GM18909 (cell line): Measurements from ENCODE around the gene PYGB.
"Not testable (repeated sequence)": the region's sequence is repeated elsewhere in the genome, so short reads cannot be mapped to it uniquely, and the experiment has no call there.

ENCODE experiments used
- ATAC-seq: cut with Tn5 transposase; IDR thresholded peaks from one replicate; pipeline ENCODE4 v1.9.1; 2021; ENCODE audit warnings: mild to moderate bottlenecking; ENCODE audit not compliant: unreplicated experiment, poor library complexity

Gene PYGB

DNA sequence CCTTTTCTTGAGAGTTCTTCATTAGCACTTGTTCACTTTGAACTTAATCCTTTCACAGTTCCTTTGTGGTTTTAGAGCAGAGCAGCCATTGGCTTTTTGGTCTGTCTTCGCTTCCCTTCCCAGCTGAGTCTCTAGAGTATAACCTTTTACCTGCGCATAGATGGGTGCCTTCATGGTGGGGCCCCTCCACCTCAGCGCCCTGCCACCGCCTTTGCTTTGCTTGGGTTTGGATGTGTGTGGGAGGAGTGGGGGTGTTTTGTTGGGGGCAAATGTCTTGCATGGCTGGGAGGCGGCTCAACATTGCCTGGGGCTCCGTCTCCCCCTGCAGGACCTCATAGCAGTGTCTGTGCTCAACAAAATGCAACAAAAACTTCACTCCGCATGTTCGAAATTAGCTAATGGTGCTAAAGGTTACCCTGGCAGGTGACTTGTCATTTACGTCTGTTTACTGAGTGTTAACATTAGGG, 11.9 kb downstream of the PYGB start:
- no peak for ATAC-seq

DNA sequence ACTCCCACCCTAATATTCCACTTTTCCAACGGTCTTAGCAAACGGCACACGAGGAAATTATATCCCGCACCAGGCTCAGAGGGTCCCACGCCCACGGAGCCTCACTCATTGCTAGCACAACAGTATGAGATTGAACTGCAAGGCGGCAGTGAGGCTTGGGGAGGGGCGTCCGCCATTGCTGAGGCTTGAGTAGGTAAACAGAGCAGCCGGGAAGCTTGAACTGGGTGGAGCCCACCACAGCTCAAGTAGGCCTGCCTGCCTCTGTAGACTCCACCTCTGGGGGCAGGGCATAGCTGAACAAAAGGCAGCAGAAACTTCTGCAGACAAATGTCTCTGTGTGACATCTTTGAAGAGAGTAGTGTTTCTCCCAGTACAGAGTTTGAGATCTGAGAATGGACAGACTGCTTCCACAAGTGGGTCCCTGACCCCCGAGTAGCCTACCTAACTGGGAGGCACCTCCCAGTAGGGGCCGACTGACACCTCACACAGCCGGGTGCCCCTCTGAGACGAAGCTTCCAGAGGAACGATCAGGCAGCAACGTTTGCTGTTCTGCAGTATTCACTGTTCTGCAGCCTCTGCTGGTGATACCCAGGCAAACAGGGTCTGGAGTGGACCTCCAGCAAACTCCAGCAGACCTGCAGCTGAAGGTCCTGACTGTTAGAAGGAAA, 13.0 kb downstream of the PYGB start:
- ATAC-seq = not testable (repeated sequence)

GRCh38 chr20:25269057-25269832, 21.4 kb downstream of the PYGB start:
- ATAC-seq = no peak

- no peak for ATAC-seq
Measured at GRCh38 chr20:25269833-25270170, 21.9 kb downstream of the PYGB start.

- no peak for ATAC-seq
Measured at GRCh38 chr20:25270829-25271251, 23.0 kb downstream of the PYGB start.

DNA sequence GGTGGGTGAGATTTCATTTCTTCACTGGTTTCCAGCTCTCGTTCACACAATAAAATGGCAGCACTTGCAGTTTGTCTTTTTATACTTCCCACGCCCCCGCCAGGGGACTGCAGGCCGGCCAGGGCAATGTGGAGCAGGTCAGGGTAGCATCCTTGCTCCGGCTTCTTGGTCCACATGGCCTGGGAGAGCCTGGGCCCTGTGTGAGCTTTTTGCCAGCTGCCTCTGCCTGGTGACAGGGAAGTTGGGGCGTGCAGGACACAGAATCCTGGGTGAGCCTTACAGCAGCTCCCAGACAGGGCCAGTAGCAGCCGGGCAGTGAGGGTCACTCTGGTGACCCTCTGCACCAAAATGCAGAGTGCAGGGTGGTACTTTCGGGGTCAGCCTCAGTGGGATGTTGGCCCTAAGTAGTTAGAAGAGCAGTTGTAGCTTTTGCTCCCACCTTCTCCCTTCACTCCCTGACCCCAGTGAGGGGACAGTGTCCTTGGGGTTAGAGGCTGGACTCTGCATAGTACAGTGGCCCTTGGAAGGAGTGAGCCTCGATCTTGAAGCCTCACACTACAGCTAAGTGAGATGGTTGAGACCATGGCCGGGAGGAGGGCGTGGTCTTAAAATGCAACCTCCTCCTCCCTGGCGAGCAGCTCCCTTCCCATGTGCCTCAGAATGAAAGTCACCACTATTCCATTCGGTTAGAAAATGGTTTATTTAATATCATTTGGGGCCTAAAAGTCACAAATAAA, 23.8 kb downstream of the PYGB start:
- no peak for ATAC-seq

GRCh38 chr20:25272223-25273000, 24.5 kb downstream of the PYGB start:
- ATAC-seq = no peak

DNA sequence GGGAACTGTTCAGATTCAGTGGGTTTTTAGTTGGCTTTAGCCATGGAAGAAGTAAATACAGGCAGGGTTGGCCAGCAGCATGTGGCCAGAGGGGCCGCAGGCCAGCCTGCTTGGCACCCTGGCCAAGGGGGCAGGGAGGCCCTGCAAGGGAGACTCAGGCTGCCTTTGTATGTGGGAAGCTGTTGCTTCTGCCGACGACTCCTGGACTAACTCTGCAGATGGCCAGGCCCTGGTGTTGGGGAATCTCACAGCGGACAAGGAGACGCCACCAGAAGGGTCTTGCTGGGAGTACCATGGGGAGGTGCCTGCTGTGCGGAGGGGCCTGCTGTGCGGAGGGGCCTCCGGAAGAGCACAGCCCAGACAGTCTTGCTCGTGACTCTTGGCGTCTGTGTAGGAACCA, 25.2 kb downstream of the PYGB start:
- no peak for ATAC-seq

DNA sequence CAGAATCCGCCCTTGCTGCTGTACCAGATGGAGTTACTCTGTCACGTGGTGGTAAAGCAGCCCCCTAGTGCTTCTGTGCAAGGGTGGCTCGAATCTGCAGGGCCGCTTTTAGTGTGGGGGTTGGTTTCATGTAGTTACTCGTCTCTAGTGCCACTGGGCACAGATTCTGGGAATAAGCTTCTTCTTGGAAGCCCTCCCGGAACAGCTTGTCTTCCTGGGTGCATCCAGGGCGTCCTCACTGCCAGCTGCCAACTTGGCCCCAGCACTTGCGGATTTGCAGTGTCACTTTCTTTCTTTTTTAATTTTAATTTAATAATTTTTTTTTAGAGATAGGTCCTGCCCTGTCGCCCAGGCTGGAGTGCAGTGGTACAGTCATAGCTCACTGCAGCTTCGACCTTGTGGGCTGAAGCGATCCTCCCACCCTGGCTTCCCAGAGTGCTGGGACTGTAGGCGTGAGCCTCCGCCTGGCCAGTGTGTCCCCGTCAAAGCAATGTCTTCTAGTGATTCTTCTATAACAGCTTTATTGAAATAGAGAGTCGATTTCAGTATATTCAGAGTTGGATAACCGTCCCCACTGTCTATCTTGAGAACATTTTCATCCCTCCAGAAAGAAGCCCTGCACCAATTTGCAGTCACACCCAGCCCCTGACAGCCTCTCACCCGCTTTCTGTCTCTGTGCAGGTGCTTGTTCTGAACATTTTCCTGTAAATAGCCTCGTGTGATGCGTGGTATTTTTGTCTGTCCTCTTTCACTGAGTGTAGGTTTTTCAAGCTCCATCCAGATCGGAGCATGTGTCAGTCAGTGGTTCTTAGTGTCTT, 25.9 kb downstream of the PYGB start:
- no peak for ATAC-seq

GRCh38 chr20:25274481-25274880, 26.6 kb downstream of the PYGB start:
- ATAC-seq = no peak

DNA sequence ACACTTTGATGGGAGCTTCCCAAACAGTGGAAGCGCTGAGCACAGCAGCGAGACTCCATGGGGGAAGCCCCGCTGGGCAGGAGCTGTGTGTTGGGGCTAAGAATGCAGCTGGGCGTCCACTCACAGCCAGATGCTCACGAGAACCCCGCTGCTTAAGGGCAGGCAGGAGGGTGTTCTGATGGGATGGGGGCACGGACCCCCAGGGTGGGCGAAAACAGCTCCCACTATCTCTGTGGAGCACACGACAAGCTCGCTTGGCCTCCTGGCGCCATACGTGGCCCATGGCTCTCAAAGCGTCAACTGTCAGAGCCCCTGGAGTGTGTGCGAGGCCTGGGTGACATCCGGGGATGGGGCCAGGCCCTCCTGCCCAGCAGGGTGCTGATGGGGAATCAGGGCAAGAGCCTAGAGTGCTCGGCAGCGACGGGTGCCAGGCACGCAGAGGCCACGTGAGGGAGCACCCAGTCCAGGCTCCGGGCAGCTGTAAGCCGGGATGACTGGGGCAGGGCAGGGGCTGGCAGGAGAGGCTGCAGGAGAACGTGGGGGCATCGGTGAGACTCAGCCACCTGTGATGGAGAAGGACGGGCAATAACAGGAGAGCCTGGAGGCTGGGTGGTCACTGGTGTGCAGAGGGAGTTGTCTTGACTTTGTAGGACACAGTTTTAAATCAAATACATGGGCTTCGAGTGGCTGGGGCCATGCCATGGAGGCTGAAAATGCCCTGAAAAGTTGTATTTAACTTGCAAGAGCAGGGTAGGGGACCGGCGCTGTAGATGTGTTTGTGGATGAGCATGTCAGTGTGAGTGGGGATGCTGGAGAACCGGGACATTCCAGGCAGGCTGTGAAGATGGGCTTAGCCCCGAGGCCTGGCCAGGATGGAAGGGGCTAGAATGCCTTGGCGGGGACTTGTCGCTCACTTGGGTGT, 27.3 kb downstream of the PYGB start:
- ATAC-seq = no peak

DNA sequence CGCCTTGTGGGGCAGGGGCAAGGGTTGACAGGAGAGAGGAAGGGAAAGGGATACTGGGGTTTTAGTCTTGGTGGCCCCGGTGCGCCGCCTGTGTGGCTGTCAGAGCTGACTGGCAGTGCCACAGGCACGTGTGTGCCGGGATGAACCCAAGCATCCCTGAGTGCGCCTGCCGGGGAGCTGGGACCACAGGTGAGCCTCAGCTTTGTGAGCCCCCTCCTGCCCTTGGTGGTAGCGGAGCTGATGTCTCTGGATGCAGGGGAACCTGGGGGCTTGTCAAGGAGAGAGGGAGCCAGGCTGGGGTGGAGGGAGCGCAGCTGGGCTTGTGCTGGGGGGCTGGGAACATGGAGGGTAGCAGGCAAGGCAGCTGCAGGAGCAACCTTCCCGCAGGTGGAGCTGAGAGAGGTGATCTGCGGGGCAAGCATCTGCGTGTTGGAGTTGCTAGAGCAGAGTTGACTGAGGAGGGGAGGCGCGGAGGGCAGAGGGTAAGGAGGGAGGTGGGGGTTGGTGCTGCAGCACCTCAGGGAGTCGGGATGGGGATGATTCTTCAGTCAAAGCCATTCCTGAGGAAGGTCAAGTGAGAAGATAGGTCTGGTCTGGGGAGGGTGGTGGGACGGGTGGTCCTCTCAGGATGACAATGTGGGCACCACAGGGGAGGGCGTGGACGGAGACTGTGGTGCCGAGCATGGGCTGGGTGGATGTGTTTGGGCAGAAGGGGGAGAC, 28.1 kb downstream of the PYGB start:
- no peak for ATAC-seq

DNA sequence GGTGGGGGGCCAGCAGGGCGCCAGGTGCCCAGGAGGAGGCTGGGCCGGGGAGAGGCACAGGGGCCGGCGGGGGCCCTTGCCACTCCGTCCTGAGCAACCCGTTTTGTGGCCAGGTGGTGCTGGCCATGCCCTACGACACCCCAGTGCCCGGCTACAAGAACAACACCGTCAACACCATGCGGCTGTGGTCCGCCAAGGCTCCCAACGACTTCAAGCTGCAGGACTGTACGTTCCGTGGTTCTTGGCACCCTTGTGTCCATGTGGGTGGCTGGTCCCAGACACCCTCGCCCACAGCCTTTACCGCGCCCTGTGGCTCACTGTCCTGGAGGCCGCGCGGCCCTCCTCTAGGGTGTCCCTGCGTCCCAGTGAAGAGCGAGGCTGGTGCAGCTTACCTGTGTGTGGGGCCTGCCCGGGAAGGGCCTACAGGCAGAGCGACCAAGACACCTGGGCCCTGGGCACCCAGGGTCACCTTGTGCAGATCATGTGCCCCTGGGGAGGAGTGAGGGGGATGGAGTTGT, 28.7 kb downstream of the PYGB start:
- ATAC-seq = no peak

GRCh38 chr20:25277051-25277801, 29.3 kb downstream of the PYGB start:
- no peak for ATAC-seq

DNA sequence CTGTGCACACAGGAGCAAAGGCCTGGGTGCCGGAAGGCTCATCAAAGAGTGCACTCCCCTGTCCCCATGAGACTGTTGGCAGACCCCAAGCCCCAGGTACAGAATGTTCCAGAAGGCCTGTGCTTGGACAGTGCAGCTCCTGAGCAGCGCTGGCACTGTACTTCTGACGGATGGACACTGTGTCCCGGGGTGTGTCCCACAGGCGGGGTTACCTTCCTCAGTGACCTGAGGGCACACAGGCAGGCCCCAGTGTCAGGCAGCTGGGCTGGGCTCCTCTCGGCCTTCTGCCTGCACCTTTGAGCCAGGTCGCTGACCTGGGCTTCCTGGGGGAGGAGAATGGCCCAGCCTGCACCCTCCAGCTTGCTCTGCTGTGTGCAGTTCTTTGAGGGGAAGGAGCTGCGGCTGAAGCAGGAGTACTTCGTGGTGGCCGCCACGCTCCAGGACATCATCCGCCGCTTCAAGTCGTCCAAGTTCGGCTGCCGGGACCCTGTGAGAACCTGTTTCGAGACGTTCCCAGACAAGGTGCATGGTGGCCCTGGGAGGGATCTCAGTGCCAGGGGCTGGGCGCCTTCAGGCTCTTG, 30.1 kb downstream of the PYGB start:
- no peak for ATAC-seq

GRCh38 chr20:25278636-25279361, 30.9 kb downstream of the PYGB start:
- ATAC-seq = no peak
